HG02798 (cell line): ENCODE data around the gene GPC3.
"Not testable (repeated sequence)": the region's sequence is repeated elsewhere in the genome, so short reads cannot be mapped to it uniquely, and the experiment has no call there.

Experiments
- ATAC-seq: cut with Tn5 transposase; IDR thresholded peaks from one replicate; pipeline ENCODE4 v1.9.1; 2021; ENCODE audit warnings: mild to moderate bottlenecking; ENCODE audit not compliant: unreplicated experiment, poor library complexity

GPC3 gene

GRCh38 chrX:133720269-133720668, 265.1 kb downstream of the GPC3 start:
- ATAC-seq: not testable (repeated sequence)

DNA sequence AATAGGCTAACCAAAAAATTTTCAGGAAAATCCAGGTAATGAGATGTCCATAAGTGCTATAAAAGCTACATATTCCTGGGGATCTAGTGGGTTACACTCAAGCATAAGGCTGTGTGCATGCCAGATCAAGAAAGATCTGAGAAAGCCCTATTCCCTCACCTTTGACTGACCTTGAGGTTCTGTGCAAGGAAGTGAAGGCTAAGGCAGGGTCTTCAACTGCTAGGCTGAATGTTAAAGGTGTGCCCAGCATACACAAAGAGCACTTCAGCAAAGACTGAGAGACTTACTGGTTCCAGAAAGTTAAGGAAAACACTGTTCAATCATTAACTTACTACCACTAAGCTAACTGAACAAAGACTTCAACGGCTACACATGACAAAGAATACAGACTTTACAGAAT, 269.7 kb downstream of the GPC3 start:
- ATAC-seq: no peak

DNA sequence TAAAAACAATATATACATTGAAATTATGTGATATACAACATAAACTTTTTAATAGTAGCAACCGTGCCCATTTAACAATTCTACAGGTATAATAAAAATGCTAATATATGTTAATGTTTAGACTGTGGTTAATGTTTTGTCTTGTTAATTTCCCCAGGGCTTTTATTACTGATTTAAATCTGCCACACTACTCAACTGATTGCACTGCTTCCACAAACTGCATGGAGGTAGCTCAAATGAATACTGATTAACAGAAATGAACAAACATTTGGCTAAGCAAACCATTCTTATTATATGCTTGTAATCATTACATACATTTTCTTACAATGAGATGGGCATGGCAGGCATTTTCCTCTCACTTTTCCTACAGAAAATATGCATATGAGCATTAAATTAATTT, 275.9 kb downstream of the GPC3 start:
- no peak for ATAC-seq

DNA sequence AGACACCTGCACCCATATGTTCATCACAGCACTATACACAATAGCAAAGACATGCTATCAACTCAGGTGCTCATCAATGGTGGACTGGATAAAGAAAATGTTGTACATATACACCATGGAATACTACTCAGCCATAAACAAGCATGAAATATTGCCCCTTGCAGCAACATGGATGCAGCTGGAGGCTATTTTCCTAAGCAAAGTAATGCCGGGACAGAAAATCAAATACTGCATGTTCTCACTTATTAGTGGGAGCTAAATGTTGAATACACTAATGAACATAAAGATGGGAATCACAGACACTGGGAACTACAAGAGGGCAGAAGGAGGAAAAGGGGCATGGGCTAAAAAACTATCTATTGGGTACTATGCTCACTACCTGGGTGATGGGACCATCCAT, 278.5 kb downstream of the GPC3 start:
- no peak for ATAC-seq

GRCh38 chrX:133702230-133702629, 283.2 kb downstream of the GPC3 start:
- no peak for ATAC-seq

DNA sequence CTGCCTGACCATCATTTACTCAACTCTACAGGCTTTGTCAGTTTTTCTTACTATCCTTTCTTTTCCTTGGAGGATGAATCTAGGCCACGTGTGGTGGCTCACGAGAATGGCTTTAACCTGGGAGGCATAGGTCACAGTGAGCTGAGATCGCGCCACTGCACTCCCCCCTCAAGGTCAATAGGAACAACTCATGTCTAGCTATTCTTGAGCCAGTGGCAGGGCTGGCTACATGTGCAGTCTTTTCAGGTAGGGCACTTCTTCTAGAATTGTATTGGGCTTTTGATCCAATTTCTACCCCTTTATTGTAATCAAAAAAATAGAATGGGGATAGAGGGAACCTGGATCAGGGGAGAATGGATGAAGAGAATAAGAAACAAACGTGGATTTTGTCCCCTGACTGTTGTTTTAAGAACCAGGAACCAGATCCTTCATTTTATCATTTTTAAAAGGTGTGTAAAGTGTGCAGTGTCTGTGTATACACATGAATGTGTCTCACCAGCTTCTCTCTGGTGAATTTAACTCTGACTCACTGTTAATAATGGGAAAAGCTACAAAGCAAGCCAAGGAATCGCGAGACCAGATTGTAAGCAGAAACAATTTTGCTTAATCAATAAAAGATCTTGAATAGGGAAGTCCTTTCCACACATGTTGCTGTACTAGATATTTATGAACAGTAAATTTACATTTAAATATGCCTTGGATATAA, 286.2 kb downstream of the GPC3 start:
- no peak for ATAC-seq

DNA sequence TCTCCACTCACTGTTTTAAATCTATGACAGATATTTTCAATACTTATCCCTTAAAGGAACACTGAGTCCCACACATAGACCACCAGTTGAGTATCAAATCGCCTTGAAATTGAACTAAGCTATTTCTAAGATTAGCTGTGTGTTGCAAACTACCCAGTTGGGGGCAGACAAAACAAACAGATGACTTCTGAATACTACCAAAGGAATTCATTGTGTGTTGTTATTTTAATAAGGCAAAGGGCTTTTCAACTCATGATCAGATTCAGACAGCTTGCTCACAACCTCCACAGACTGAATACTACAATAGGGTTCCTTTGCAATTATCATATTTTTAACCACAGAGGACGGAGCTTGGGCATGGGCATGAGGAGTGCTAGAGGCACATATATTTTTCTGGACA, 287.1 kb downstream of the GPC3 start:
- ATAC-seq: no peak

- no peak for ATAC-seq
Observed at GRCh38 chrX:133697656-133698055, 287.7 kb downstream of the GPC3 start.

GRCh38 chrX:133689997-133690599, 295.3 kb downstream of the GPC3 start:
- ATAC-seq: no peak

- no peak for ATAC-seq
Observed at GRCh38 chrX:133685822-133686221, 299.6 kb downstream of the GPC3 start.

DNA sequence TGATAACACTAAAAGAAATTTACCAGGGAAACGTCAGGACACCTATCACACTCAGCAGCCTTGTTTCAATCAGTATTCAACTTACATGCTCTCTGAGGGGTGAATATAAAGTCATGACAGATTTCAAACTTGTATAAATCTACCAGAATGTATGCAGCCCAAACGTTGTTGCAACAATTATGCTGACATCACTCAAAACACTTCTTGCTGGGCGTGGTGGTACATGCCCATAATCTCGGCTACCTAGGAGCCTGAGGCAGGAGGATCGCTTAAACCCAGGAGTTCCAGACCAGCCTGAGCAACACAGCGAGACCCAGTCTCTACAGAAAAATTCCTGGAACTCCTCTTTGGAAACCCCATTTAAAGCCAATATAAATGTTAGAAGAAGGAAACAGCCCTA, 303.5 kb downstream of the GPC3 start:
- ATAC-seq: no peak

GRCh38 chrX:133681421-133681820, 304.0 kb downstream of the GPC3 start:
- no peak for ATAC-seq

GRCh38 chrX:133677123-133678063, 308.0 kb downstream of the GPC3 start:
- no peak for ATAC-seq

GRCh38 chrX:133676344-133677122, 308.9 kb downstream of the GPC3 start:
- ATAC-seq: no peak

GRCh38 chrX:133674726-133675470, 310.5 kb downstream of the GPC3 start:
- no peak for ATAC-seq

- no peak for ATAC-seq
Observed at GRCh38 chrX:133670383-133670782, 315.0 kb downstream of the GPC3 start.

- ATAC-seq: no peak
Observed at GRCh38 chrX:133669214-133669613, 316.2 kb downstream of the GPC3 start.

DNA sequence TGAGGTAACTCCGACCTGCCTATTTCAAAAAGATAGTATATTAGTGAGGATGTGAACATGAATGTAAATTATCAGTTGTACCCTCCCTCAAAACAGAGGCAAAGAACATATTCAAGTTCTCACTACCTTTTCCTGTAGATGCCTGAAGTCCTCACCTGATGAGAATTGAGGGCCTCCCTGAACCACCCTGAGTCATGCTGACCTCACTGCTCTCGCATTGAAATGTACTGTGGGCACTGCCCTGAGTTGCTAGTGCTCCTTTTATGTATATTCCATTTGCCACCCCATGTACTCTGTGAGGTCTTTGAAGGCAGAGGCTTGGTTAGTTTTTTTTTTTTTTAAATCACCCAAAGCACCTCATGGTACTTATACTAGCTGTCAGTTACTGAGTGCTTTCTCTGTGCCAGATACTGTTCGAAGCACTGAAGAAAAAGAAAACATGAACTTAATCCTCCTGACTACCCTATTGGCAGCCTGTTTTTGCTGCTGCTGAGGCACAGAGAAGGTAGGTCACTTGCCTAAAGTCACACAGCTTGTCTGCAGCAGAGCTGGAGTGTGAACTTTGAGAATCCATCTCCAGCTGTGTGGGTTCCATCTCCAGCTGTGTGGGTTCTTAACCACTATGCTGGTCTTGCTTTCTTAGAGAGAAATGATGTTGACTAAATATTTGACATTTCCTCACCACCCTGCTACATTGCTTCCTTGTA, 317.0 kb downstream of the GPC3 start:
- no peak for ATAC-seq

DNA sequence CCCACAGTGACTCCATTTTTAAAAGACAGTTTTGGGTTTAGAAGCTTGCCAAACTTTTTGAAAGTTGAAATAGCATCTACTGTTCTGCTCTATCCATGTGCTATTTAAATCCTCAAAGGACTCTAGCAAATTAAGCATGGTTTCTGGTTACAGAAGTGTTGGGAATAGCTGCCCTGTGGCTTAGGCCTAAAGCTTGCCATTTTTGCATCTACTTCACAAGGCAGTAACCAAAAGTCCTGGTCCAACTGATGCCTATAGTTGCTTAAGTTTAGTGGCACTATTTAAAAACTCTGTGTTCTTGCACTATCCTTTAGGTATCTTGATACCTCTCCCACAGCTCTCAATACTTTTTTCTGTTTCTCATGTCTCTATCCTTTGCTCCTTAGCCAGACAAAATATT, 319.1 kb downstream of the GPC3 start:
- ATAC-seq: no peak
